ENCODE data around the gene SERPINA5. TPM values are rescaled to one million over a fixed set of nuclear protein-coding genes. Genes with fewer than 3 reads are reported as not detected.

Gene SERPINA5
- total RNA-seq, 4 donors from 2014 or later = 2.1 to 5.1 (median 3.7) TPM

DNA sequence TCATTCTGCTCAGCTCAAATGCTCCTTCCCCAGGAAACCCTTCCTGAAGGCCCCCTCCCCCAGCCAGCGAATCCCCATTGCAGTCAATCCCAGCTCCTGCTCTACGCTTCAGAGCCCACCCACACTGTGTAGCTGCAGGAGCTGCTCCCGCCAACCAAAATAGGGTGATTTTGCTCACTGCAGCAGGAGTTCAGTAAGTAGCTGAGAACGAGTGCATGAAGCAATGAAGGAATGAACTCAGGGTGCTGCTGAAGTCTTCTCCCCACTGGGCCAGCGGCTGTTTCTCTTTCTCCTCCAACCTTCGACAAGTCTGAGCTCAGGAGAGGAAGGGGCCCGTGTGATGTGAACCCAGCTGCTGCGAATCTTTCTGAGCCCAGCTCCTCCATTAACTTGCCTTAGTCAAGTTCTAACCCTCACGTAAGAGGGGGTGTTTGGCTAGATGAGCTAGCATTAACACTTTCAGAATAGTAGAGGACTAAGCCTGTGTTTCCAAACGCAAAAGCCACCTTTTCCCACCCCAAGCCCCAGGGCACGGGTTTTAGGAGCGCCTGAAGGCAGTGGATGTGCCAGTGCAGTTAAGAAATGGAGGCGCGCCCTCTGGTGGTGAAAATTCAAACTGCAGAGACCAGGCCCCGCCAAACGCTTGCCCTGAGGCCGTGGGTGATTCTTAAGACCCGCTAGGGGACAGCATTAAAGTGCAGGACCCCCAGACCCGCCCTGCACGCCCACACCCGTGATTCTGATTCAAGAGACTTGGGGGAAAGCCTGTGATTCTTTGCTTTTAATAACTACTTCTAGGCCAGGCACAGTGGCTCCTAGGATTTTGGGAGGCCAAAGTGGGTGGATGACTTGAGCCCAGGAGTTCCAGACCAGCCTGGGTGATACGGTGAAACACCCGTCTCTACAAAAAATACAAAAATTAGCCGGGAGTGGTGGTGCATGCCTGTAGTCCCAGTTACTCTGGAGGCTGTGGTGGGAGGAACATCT lies 31.9 kb upstream of the SERPINA5 start:
- no peak for DNase-seq (ENCODE audit: extremely low spot score)
- Histone ChIP-seq H3K4me1 (no peaks in the 10 kb centered on the region), H3K36me3 (no peaks in the 10 kb centered on the region), H3K4me3 (no peak overlapping the region), H3K27ac (replicated peaks in 1 of 4) (no peak overlapping the region), H3K27me3 (peaks cover 0 to 44% (median 2%) of the 10 kb centered on the region in 4 donors), H3K9me3 (peaks cover 0 to 10% (median 8%) of the 10 kb centered on the region in 4 donors)
- peak; percentile 58 to 92 (median 75) for TF ChIP-seq CTCF (IDR thresholded peaks at IDR 0.05)
- TF ChIP-seq POLR2AphosphoS5 (IDR thresholded peaks at IDR 0.05) = no peak
- 30% methylated on average over 24 of the region's 24 CpGs for WGBS
- intact Hi-C loops (cut with DNase I) = no loop called here

GRCh38 chr14:94550041-94550440 lies 31.2 kb upstream of the SERPINA5 start:
- H3K27me3 ChIP-seq = peaks cover 0 to 40% (median 1%) of the 10 kb centered on the region in 4 donors
- H3K4me1 ChIP-seq = no peaks in the 10 kb centered on the region
- no peak for DNase-seq (ENCODE audit: extremely low spot score)
- intact Hi-C loops (cut with DNase I) = no loop called here
- H3K4me3 ChIP-seq = no peak overlapping the region
- H3K27ac ChIP-seq (replicated peaks in 1 of 4) = no peak overlapping the region
- H3K36me3 ChIP-seq = no peaks in the 10 kb centered on the region
- TF ChIP-seq POLR2A (IDR thresholded peaks at IDR 0.05; ENCODE audit: low read depth) = no peak
- no peak for TF ChIP-seq CTCF (IDR thresholded peaks at IDR 0.05)
- TF ChIP-seq POLR2AphosphoS5 (IDR thresholded peaks at IDR 0.05) = no peak
- TF ChIP-seq EP300 (IDR thresholded peaks at IDR 0.05) = no peak
- peaks cover 0 to 16% (median 15%) of the 10 kb centered on the region in 4 donors for H3K9me3 ChIP-seq
- WGBS = 75% methylated on average over 6 of the region's 8 CpGs

DNA sequence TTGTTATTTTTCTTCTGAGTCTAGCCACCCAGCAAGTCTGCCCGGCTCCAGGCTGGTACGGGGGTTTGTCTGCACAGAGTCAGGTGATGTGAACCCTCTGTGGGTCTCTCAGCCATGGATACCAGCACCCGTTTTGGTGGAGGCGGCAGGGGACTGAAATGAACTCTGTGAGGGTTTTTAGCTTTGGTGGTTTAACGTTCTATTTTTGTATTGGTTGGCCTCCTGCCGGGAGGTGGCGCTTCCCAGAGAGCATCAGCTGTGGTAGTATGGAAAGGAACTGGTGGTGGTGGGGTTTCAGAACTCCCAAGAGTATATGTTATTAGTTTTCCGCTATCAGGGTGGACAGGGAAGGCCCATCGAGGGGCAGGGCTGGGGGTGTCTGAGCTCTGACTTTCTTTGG lies 25.2 kb upstream of the SERPINA5 start:
- H3K27me3 ChIP-seq = peaks cover 0 to 6% (median 0%) of the 10 kb centered on the region in 4 donors
- H3K4me1 ChIP-seq = no peaks in the 10 kb centered on the region
- 91% methylated on average over 9 of the region's 9 CpGs for WGBS
- H3K36me3 ChIP-seq = no peaks in the 10 kb centered on the region
- peaks cover 0 to 20% (median 13%) of the 10 kb centered on the region in 4 donors for H3K9me3 ChIP-seq
- H3K27ac ChIP-seq (replicated peaks in 1 of 4) = no peak overlapping the region
- no peak for DNase-seq (ENCODE audit: extremely low spot score)
- H3K4me3 ChIP-seq = no peak overlapping the region
- intact Hi-C loops (cut with DNase I) = no loop called here
- TF ChIP-seq EP300 (IDR thresholded peaks at IDR 0.05) = no peak
- no peak for TF ChIP-seq POLR2AphosphoS5 (IDR thresholded peaks at IDR 0.05)
- TF ChIP-seq POLR2A (IDR thresholded peaks at IDR 0.05; ENCODE audit: low read depth) = no peak
- no peak for TF ChIP-seq CTCF (IDR thresholded peaks at IDR 0.05)

- no peak overlapping the region for H3K4me3 ChIP-seq
- peaks cover 0 to 20% (median 13%) of the 10 kb centered on the region in 4 donors for H3K9me3 ChIP-seq
- no peak overlapping the region for H3K27ac ChIP-seq (replicated peaks in 1 of 4)
- no peak for DNase-seq (ENCODE audit: extremely low spot score)
- TF ChIP-seq POLR2A (IDR thresholded peaks at IDR 0.05; ENCODE audit: low read depth) (no peak), POLR2AphosphoS5 (IDR thresholded peaks at IDR 0.05) (no peak), EP300 (IDR thresholded peaks at IDR 0.05) (no peak), CTCF (IDR thresholded peaks at IDR 0.05) (no peak)
- no peaks in the 10 kb centered on the region for H3K4me1 ChIP-seq
- H3K27me3 ChIP-seq = peaks cover 0 to 6% (median 0%) of the 10 kb centered on the region in 4 donors
- intact Hi-C loops (cut with DNase I) = no loop called here
- no peaks in the 10 kb centered on the region for H3K36me3 ChIP-seq
- WGBS = 100% methylated on average over 1 of the region's 1 CpG
Measured at GRCh38 chr14:94557327-94557726, 23.9 kb upstream of the SERPINA5 start.
